AG04450 (cell line): ENCODE measurements around the gene TREM2. TPM values are rescaled to one million over a fixed set of nuclear protein-coding genes. Genes with fewer than 3 reads are reported as not detected.

Experiments
- CTCF ChIA-PET: fragments of 300-600, 350-600 bp; formaldehyde crosslinking; extraction: SDS; loops from one replicate; lab custom pipeline; 2022; ENCODE audit warnings: antibody characterized with exemption, inconsistent platforms; lab: Charles Lee
- POLR2A ChIA-PET: fragments of 350-600 bp; formaldehyde crosslinking; extraction: SDS; loops from one replicate; lab custom pipeline; 2021; ENCODE audit warnings: antibody characterized with exemption, inconsistent platforms; lab: Yijun Ruan, JAX
- DNase-seq: peaks from one replicate; pipeline ENCODE4 v3.0.0-alpha.2; 2011; ENCODE audit warnings: low read depth, low spot score
- H3K27ac ChIP-seq: one replicate; pipeline ENCODE4 v1.5.1; 2012; ENCODE audit warnings: low read depth, low read length, control low read depth
- H3K27me3 ChIP-seq: one replicate; pipeline ENCODE4 v1.6.0; 2012; ENCODE audit warnings: low read length; ENCODE audit not compliant: control insufficient read depth, insufficient read depth
- H3K4me3 ChIP-seq: 2 replicates; pipeline ENCODE4 v1.5.1; 2011; ENCODE audit warnings: mild to moderate bottlenecking, low read depth, low read length, control low read depth
- H3K9me3 ChIP-seq: 2 replicates; pipeline ENCODE4 v1.5.1; 2012; ENCODE audit warnings: low read length; ENCODE audit not compliant: control insufficient read depth, insufficient read depth
- CTCF ChIP-seq: IDR thresholded peaks from 2 replicates; pipeline ENCODE4 v1.5.1; 2011; ENCODE audit warnings: low read depth, low read length, control low read depth, inconsistent platforms
- polyA plus RNA-seq: library from polyadenylated mRNA; depleted of rRNA; stranded (reverse); fragments of >200 nt; gene quantifications from 2 replicates; pipeline ENCODE4 v1.2.3, GENCODE V29; 2011

TREM2 gene
- polyA plus RNA-seq, 1 experiment, result 0.07 TPM

DNA sequence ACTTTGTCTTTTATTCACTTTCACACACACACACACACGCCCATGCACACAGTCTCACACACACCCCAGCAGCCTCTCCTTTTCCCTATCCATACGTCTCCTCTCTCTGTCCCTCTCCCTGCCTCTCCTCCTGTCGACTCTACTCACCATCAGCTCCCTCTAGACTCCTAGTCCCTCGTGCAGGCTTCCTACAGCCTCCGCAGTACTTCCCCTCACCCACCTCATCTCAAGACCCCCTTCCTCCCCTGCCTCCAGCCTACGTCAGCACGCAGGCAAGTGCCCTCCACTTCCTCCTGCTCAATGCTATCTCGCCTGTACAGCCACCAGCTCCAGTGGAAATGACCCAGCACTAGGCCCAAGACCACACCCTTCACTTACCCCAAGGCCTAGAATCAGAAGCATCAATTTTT lies 38.9 kb upstream of the TREM2 start:
- DNase-seq, result no peak
- H3K9me3 ChIP-seq, result no peaks in the 10 kb centered on the region; the same call in 1 of the 2 replicates
- ChIA-PET CTCF (no interaction called here), POLR2A (no interaction called here)
- TF ChIP-seq CTCF, result no peak
- no peak overlapping the region for H3K27ac ChIP-seq
- H3K4me3 ChIP-seq, result no peak overlapping the region
- no peaks in the 10 kb centered on the region for H3K27me3 ChIP-seq

GRCh38 chr6:41200901-41201763 lies 38.2 kb upstream of the TREM2 start, which contains the start of gene TREML2:
Gene TREML2 (minus strand): TSS chr6:41201149. CDS start chr6:41201008, 141 bp downstream.
- ChIA-PET POLR2A (no interaction called here), CTCF (interaction anchor here (1.4 kb wide), 1 partner anchor 19 kb away, joined by 5 read pairs; no protein-coding TSS in a partner anchor)
- H3K27me3 ChIP-seq, result no peaks in the 10 kb centered on the region

GRCh38 chr6:41200296-41200900 lies 37.5 kb upstream of the TREM2 start:
- H3K9me3 ChIP-seq, result no peaks in the 10 kb centered on the region; the same call in 1 of the 2 replicates
- no peak for TF ChIP-seq CTCF
- H3K4me3 ChIP-seq, result no peak overlapping the region
- CTCF ChIA-PET, result interaction anchor here (1.4 kb wide), 1 partner anchor 18 kb away, joined by 5 read pairs; no protein-coding TSS in a partner anchor
- POLR2A ChIA-PET, result no interaction called here
- no peak overlapping the region for H3K27ac ChIP-seq
- no peak for DNase-seq
- H3K27me3 ChIP-seq, result no peaks in the 10 kb centered on the region

More at GRCh38 chr6:41200901-41201763, 38.2 kb upstream of the TREM2 start, which contains the start of gene TREML2:
- no peak for DNase-seq
- TF ChIP-seq CTCF, result no peak
- Histone ChIP-seq H3K4me3 (no peak within 1 kb of the TSS), H3K9me3 (no peaks in the 10 kb centered on the region; the same call in 1 of the 2 replicates), H3K27ac (no peak within 1 kb of the TSS)

GRCh38 chr6:41199552-41200246 lies 36.8 kb upstream of the TREM2 start:
- no peak for TF ChIP-seq CTCF
- POLR2A ChIA-PET, result no interaction called here
- no peak overlapping the region for H3K27ac ChIP-seq
- H3K27me3 ChIP-seq, result no peaks in the 10 kb centered on the region
- H3K4me3 ChIP-seq, result no peak overlapping the region
- no peaks in the 10 kb centered on the region; the same call in 1 of the 2 replicates for H3K9me3 ChIP-seq
- DNase-seq, result no peak
- CTCF ChIA-PET, result interaction anchor here (1.4 kb wide), 1 partner anchor 17 kb away, joined by 5 read pairs; no protein-coding TSS in a partner anchor
